Fibroblast of mammary gland (primary cell): ENCODE results near the gene SPOCD1.

Experiments
- DNase-seq: peaks from one replicate; pipeline ENCODE4 v3.0.0-alpha.2; 2010; ENCODE audit warnings: low read depth
- H3K4me3 ChIP-seq: 2 replicates; pipeline ENCODE4 v1.5.1; 2011; ENCODE audit warnings: low read depth, mild to moderate bottlenecking, low read length, moderate library complexity; ENCODE audit not compliant: control insufficient read depth
- CTCF ChIP-seq: conservative IDR thresholded peaks from 2 replicates; pipeline ENCODE4 v1.5.1; 2011; ENCODE audit warnings: low read depth, low read length, inconsistent platforms; ENCODE audit not compliant: control insufficient read depth, insufficient read depth

SPOCD1 gene

GRCh38 chr1:31768939-31769704, 46.7 kb downstream of the SPOCD1 start:
- TF ChIP-seq CTCF = no peak
- no peak overlapping the region for H3K4me3 ChIP-seq
- DNase-seq = no peak

DNA sequence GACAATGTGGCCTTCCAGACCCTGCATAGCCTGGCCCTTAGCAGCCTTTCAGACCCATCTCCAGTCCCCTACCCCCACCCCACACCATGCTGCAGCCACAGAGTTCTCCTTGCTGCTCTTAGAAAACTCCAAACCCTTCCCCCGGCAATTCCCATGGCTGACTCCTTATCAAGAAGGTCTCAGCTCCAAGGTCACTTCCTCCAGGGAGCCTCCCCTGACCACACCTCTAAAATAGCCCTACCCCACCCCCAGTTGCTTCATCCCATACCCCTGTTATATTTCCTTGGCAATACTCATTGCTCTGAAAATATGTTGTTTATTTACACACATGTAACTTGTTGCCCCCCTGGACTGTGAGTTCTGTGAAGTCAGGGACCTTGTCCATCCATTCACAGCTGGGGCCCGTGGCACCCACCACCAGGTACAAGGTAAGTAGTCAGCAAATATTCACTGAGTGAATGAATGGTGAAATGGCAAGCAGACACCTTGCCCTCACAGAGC, 47.4 kb downstream of the SPOCD1 start:
- no peak overlapping the region for H3K4me3 ChIP-seq
- DNase-seq = no peak
- no peak for TF ChIP-seq CTCF

DNA sequence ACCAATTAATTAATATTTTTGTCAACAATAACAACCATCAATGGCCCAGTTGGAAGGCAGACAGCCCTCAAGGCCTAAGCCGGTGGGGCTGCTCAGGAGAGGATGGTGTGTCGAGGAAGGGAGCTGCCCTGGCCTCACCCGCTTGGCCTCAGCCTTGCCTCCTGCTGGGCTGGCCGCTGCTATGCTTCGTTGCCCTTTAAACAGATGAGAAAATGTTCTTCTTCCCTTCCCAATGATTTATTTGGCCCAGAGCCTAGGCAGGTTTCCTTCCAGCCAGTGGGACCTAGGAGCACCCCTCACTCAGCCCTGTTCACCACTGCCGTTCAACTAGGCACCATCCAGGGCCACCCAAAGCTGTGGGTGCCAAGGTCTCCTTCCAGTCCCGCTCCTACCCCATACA, 48.6 kb downstream of the SPOCD1 start:
- no peak for DNase-seq

DNA sequence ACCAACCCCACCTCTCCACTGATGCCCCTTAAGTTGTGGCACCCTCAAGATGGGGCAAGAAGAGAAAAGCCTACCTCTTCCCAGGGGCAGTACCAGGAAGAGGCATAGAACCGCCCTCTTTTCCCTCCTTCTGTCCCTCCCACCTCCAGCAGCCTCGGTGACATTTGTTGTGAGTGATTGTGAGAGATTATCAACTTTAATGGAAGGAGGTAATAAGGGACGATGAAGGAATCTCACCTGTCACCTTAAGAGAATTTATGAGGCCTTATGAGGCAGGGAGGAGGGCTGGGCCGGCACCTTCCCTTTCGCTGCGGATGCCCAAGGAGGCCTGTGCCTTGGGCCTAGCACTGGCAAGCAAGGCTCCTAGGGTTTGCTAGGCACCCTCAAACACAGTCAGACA, 50.3 kb downstream of the SPOCD1 start:
- no peak overlapping the region for H3K4me3 ChIP-seq
- no peak for DNase-seq
- no peak for TF ChIP-seq CTCF

More for the DNA sequence above, 48.6 kb downstream of the SPOCD1 start:
- no peak overlapping the region for H3K4me3 ChIP-seq
- TF ChIP-seq CTCF = no peak

- no peak overlapping the region for H3K4me3 ChIP-seq
- TF ChIP-seq CTCF = peak; percentile 42
- peak; percentile 34 for DNase-seq
Measured at GRCh38 chr1:31765041-31765467, 50.8 kb downstream of the SPOCD1 start.

DNA sequence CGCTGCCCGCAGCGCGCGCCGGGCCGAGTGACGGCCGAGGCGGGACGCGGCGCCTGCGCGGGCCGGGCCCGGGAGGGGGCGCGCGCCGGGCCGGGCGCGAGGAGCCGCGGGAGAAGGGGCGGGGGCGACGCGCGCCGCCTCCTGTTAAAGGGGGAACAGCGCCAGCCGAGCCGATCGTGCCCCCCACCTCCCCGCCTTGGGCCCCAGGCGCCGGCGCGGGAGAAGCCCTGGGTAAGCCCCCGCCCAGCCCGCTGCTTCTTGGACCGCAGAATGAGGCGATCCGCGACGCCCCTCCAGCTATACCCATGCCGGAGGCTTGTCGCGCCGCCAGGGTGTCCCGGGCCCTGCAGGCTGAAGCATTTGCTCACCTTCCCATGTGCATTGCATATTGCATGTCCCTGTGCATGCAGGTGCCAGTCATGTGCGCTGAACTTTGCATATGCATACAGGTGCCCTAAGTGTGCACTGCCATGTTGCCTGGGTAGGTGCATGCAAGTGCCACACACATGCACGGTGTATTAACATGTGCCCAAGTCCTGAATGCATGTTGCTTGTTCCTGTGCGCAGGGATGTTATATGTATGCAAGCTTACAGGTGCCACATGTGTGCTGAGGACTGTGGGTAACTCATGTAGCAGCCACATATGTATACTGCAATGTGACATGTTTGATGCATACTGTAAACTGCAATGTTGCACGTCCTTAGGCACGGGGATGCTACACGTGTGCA, 51.3 kb downstream of the SPOCD1 start, which contains the start of gene ADGRB2:
ADGRB2 (minus strand) TSS at position 29 of the 729 bp plus-strand sequence. CDS start 7,119 bp downstream, outside the sequence.
- H3K4me3 ChIP-seq = peak within 1 kb of the TSS; percentile 44
- no peak for TF ChIP-seq CTCF
- no peak for DNase-seq
